ENCODE measurements around the gene UBE2G1. TPM values are rescaled to one million over a fixed set of nuclear protein-coding genes. Genes with fewer than 3 reads are reported as not detected.

UBE2G1 gene
- total and polyA plus RNA-seq, 2 of the 8 experiments (the other 6 are each of a cell fraction or from before 2014, with no cell fraction given): 73.9 to 170 TPM

- TF ChIP-seq E2F6 (IDR thresholded peaks at IDR 0.05) (no peak), NANOG (IDR thresholded peaks at IDR 0.05; ENCODE audit: insufficient read depth, low read depth, low read length, poor library complexity, severe bottlenecking) (no peak), SP2 (IDR thresholded peaks at IDR 0.05; ENCODE audit: low read length) (no peak), SAP30 (IDR thresholded peaks at IDR 0.05; ENCODE audit: insufficient read depth, insufficient replicate concordance, low read length) (no peak), FOSL1 (IDR thresholded peaks at IDR 0.05; ENCODE audit: insufficient read depth, low read depth, low read length) (no peak)
Observed at GRCh38 chr17:4236456-4236855, 130.0 kb downstream of the UBE2G1 start (continued).

Measured in H1 (cell line).